ENCODE results near the gene CHMP2B.

The CHMP2B gene

GRCh38 chr3:87227104-87227834 lies at the start of gene CHMP2B:
Gene CHMP2B, plus strand, starts transcription at chr3:87227309. Its CDS starts 214 bp downstream, at chr3:87227523.
- no peak for TF ChIP-seq CTCF (IDR thresholded peaks at IDR 0.05; ENCODE audit: control insufficient read depth, extremely low read depth, insufficient read depth)
- H3K4me3 ChIP-seq (ENCODE audit: low read depth, low read length) = peak within 1 kb of the TSS; percentile 84
- peak; percentile 76 for DNase-seq (ENCODE audit: low read depth)

GRCh38 chr3:87179642-87180041 lies 47.5 kb upstream of the CHMP2B start:
- no peak for DNase-seq (ENCODE audit: low read depth)
- H3K4me3 ChIP-seq (ENCODE audit: low read depth, low read length) = no peak overlapping the region
- TF ChIP-seq CTCF (IDR thresholded peaks at IDR 0.05; ENCODE audit: control insufficient read depth, extremely low read depth, insufficient read depth) = no peak

- TF ChIP-seq CTCF (IDR thresholded peaks at IDR 0.05; ENCODE audit: control insufficient read depth, extremely low read depth, insufficient read depth) = no peak
- H3K4me3 ChIP-seq (ENCODE audit: low read depth, low read length) = no peak overlapping the region
- no peak for DNase-seq (ENCODE audit: low read depth)
Observed at GRCh38 chr3:87181551-87181950, 45.6 kb upstream of the CHMP2B start.

- H3K4me3 ChIP-seq (ENCODE audit: low read depth, low read length) = no peak overlapping the region
- TF ChIP-seq CTCF (IDR thresholded peaks at IDR 0.05; ENCODE audit: control insufficient read depth, extremely low read depth, insufficient read depth) = no peak
- DNase-seq (ENCODE audit: low read depth) = no peak
Observed at GRCh38 chr3:87182023-87182422, 45.1 kb upstream of the CHMP2B start.

GRCh38 chr3:87186608-87187159 lies 40.4 kb upstream of the CHMP2B start:
- TF ChIP-seq CTCF (IDR thresholded peaks at IDR 0.05; ENCODE audit: control insufficient read depth, extremely low read depth, insufficient read depth) = no peak
- DNase-seq (ENCODE audit: low read depth) = no peak
- no peak overlapping the region for H3K4me3 ChIP-seq (ENCODE audit: low read depth, low read length)

GRCh38 chr3:87191175-87191574 lies 35.9 kb upstream of the CHMP2B start:
- TF ChIP-seq CTCF (IDR thresholded peaks at IDR 0.05; ENCODE audit: control insufficient read depth, extremely low read depth, insufficient read depth) = no peak
- H3K4me3 ChIP-seq (ENCODE audit: low read depth, low read length) = no peak overlapping the region
- no peak for DNase-seq (ENCODE audit: low read depth)

GRCh38 chr3:87191641-87192040 lies 35.5 kb upstream of the CHMP2B start:
- no peak overlapping the region for H3K4me3 ChIP-seq (ENCODE audit: low read depth, low read length)
- no peak for DNase-seq (ENCODE audit: low read depth)

More at GRCh38 chr3:87191641-87192040, 35.5 kb upstream of the CHMP2B start:
- TF ChIP-seq CTCF (IDR thresholded peaks at IDR 0.05; ENCODE audit: control insufficient read depth, extremely low read depth, insufficient read depth) = no peak

All from LNCaP clone FGC (cell line).